DMS114 treated with DMSO at 0.1 percent for 48 hours (cell line): ENCODE measurements around the gene ROS1.
"Not testable (repeated sequence)": the region's sequence is repeated elsewhere in the genome, so short reads cannot be mapped to it uniquely, and the experiment has no call there.

Experiments used
- DNase-seq: peaks from one replicate; lab custom pipeline; 2025; ENCODE audit not compliant: unreplicated experiment; lab: John Stamatoyannopoulos, UW

ROS1 gene

DNA sequence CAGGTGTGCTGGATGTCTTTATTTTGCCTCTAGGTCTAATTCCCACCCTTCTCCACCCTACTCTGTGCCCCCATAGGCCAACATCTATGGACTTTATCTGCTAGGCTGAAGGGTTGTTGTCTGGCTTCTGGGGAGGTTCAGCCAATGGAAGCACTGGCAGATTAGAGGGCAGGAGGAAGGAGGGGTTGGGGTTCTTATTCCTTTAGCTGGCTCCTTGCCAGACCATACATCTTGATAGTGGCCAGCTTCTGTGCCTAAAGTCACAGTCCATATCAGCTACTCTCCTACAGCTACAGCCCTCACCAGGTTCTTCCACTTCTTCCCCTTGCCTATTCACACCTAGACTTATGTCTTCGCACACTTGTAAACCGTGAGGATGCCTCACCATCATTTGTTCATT, 41.1 kb downstream of the ROS1 start:
- no peak for DNase-seq

DNA sequence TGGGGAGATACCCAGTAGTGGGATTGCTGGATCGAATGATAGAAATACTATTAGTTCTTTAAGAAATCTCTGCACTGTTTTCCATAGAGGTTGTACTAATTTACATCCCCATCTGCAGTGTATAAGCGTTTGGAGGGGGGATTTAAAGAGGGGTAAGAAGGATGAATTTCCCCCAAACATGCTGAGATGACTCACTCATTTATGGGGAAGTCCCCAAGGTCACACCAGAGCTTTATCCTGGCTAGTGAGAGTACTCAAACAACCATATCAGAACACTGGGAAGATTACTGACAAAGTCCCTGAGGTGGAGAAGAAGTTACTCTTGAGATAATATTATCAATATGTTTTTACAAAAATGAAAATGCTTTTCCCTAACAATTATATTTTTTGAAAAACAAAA, 44.0 kb downstream of the ROS1 start:
- DNase-seq: no peak

DNA sequence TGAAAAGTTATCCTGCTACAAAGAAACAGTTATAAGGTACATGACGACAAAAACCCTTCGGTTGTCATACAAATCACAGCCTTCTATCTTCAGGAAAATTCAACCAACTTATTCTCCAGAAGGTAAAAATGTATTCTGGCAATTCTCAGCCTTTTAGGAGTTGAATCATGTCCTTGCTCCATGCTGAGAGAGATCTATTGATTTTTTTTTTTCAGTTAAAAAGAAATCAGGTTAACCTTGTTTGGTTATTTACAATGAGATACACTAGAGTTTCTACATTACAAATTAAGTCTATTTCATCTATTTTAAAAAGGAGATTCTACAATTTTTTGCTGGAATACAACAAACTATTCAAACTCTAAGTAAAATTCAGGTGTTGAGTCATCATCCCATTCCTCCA, 45.4 kb downstream of the ROS1 start:
- DNase-seq: no peak

DNA sequence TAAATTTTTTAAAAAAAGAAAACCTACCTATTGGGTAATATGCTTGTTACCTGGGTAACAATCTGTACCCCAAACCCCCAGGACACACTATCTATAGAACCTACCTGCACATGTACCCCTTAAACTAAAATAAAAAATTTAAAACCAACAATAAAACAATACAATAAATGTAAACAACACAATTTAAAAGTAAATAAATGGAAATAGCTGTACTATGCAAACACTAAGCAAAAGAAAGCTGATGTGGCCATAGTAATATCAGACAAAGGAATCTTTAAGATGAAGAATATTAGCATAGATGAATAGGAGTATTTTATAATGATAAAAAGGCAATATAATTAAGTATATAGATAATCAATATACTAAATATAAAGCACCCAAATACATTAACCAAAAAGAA, 50.3 kb downstream of the ROS1 start:
- DNase-seq: no peak

DNA sequence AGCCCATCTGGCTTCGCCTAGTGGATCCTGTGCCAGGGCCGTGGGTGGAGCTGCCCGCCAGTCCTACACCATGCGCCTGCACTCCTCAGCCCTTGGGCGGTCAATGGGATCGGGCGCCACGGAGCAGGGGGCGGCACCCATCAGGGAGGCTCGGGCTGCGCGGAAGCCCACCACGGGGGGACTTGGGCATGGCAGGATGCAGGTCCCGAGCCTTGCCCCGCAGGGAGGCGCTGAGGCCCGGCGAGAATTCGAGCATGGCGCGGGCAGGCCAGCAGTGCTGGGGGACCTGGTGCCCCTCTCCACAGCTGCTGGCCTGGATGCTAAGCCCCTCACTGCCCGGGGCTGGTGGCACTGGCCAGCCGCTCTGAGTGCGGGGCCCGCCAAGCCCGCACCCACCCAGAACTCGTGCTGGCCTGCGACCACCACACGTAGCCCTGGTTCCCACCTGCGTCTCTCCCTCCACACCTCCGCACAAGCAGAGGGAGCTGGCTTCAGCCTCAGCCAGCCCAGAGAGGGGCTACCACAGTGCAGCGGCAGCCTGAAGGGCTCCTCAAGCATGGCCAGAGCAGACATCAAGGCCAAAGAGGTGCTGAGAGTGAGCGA, 52.4 kb downstream of the ROS1 start:
- DNase-seq: no peak

- DNase-seq: not testable (repeated sequence)
Measured at GRCh38 chr6:117372289-117372688, 53.5 kb downstream of the ROS1 start.

- DNase-seq: no peak
Measured at GRCh38 chr6:117371492-117371891, 54.2 kb downstream of the ROS1 start.

DNA sequence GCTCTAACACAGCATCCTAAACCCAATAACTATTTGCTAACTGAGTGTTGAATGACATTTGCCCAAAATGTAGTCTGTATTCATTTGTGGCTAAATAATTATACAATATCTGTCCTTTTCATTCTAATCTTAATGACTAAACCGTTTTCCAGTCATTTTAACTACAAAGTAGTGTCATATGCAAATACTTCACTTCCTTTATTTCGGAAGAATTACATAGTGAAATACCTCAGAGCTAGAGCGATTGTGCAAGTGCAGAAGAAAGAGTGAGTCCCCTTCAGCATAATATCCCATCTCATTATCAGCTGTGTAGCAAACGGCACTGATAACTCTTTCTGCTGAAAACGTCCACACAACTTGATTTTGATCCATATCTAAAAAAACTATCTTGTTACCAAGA, 66.2 kb downstream of the ROS1 start:
- DNase-seq: no peak

DNA sequence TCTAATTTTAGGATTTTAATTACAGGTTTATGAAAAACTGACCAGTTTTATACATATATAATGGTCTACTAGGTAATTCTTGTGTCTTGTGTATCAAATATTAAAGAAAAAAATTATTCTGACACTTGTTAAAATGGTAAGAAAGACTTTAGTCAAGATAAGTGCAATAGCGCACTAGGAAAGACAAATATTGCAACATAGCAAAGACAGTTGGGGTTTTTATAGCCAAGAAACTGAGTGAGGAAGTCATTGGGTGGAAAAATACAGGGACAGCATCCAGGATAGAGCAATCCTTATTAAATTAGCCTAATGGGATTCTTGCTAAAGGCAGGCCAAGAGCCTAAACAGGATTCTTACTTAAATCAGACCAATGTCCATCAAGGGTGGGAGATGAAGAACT, 71.1 kb downstream of the ROS1 start:
- no peak for DNase-seq

GRCh38 chr6:117352466-117353081, 73.2 kb downstream of the ROS1 start:
- peak; percentile 19 for DNase-seq

- no peak for DNase-seq
Measured at GRCh38 chr6:117351521-117351920, 74.2 kb downstream of the ROS1 start.

GRCh38 chr6:117346142-117346930, 79.4 kb downstream of the ROS1 start:
- peak; percentile 60 for DNase-seq

DNA sequence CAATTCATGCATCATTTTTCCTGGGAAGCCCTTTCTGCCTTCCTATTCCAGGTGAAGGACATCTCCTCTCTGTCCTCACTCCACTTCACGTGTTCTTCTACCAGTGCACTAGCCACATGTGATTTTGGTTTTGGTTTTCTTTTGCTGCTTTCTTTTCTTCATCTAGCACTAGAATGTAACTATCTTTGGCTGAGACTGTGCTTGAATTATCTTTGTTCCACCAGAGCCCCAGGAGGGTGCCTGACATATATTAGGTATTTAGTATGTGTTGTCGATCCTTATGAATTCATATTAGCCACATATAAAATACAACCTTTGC, 80.5 kb downstream of the ROS1 start:
- DNase-seq: no peak

DNA sequence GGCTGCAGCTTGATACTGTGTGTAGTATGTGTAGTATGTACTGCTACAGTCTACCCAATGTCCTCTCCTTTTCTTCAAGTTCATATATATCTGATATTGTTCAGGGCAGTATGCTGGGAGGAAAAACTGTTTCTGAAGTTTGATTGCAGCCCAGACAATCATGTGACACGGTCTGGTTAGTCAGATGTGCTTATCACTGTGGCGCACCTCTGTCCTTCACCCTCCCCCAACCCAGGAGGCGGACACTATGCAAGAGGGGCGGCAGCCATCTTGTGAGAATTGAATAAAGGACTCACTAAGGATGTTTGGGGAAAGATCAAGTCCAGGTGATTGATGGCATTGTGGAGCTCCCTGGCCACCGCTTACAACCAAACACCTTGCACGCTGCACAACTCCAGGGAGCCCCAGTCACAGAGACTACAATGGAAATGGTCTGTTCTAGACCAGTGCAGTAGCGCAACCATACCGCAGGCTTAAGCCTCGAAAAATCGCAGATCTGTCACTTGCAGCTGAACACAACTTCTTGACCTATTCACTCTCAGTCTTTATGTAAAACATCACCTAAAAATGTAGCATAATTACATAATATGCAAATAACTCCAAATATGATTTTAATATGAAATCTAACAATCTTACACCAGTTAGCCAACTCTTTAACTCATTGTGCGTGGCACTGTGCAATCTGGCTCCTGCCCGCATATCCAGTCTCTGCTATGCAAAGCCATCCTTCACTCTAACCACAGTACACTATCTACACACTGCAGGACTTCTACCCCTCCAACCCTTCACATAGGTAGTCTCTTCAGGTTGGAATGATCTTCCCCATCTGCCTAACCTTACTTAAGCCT, 81.1 kb downstream of the ROS1 start:
- no peak for DNase-seq

DNA sequence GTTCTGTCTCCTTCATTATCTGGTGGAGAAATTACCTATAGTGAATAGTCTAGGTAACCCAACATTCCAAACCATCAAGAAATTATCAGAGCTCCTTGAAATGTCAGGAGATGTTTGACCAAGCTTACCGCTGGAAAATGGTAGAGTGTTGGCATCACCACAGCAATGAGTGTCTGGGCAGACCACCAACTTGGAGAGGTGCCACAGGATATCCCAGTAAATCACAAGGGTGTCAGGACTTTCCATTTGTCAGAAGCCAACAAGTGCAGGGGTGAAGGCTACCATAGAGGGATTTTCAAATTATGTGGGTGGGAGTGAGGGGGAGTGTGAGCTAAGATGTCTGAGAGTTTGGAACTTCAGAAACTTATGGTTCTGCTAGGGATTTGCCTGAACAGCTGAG, 87.2 kb downstream of the ROS1 start:
- no peak for DNase-seq

DNA sequence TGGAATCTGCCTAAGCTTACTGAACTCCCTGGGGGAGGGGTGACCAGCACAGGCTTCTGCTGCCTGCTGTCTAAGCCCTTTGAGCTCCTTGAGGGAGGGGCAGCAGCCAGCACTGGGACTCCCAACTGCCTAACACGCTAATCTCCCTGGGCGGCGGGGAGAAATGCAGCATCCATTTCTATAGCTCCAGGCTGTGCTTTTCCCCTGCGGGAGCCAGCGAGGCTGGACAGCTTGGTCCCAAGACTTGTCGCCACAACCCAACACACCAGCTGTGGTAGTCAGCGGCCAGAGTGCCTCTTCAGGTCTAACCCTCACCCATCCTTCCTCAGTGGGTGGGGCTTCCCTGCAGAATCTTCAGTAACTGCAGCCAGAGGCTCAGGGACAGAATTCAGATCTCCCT, 95.8 kb downstream of the ROS1 start:
- DNase-seq: no peak

GRCh38 chr6:117328500-117328899, 97.2 kb downstream of the ROS1 start:
- DNase-seq: no peak

GRCh38 chr6:117328005-117328389, 97.7 kb downstream of the ROS1 start:
- no peak for DNase-seq

DNA sequence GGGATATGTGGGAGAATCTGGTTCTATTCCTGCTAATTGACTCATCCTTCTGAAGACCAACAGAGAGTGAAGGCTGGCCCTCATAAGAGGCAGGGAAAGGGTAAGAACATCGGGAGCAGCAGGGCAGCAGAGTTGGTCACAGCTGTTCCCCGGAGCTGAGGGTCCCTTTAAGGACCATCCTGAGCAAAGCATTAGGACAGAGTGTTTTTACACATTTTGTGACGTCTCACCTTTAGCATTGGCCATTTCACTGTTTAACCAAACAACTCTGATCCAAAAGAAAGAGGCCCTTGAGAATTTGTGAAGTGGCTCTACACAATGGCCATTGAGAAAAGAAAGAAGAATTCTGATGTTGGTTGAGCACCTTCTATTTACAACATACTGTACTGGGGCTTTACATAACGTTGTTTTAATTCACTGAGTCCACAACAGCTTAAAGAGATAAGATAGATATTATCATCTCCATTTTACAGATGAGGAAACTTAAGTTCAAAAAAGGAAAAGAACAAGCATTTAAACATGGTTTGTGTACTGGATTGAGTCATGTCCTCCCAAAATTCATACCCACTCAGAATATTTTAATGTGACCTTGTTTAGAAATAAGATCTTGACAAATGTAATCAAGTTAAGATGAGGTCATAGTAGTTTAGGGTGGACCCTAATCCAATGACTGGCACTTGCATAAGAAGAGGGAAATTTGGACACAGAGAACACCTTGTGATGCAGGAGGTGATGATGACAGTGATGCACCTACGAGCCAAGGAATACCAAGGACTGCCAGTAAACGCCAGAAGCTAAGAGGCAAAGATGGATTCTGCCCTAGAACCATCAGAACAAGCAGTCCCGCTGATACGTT, 98.4 kb downstream of the ROS1 start:
- DNase-seq: no peak

DNA sequence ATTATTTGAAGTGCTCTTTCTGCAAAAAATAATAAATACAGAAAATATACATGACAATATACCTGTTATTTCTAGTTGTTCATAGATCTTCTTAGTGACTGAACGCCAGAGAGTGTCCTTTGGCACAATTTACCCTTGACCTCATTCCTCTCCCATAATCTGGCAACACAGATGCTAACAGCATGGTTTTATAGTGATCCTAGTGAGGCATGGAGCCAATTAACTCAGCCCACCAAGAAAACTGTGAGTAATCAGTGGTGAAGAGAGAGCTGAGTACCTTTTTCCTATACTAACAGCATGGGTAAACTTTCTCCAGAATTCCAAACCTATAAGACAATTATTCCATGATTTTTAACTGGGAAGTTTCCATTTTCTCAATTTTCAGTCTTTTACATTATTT, 99.3 kb downstream of the ROS1 start:
- no peak for DNase-seq

GRCh38 chr6:117317261-117317660, 108.5 kb downstream of the ROS1 start:
- DNase-seq: peak; percentile 15
